WI38 (cell line): ENCODE results near the gene SH3GL1.

ENCODE experiments used
- H3K4me3 ChIP-seq: 2 replicates; pipeline ENCODE4 v1.5.1; 2011; ENCODE audit warnings: low read depth, mild to moderate bottlenecking, control low read depth, low read length
- CTCF ChIP-seq: IDR thresholded peaks from 2 replicates; pipeline ENCODE4 v1.5.1; 2012; ENCODE audit warnings: low read depth, mild to moderate bottlenecking, control low read depth, low read length

Gene SH3GL1

GRCh38 chr19:4363571-4364304 lies 36.6 kb downstream of the SH3GL1 start:
- no peak for TF ChIP-seq CTCF
- no peak overlapping the region for H3K4me3 ChIP-seq

GRCh38 chr19:4362831-4363545 lies 37.4 kb downstream of the SH3GL1 start:
- H3K4me3 ChIP-seq = no peak overlapping the region
- no peak for TF ChIP-seq CTCF

- H3K4me3 ChIP-seq = no peak overlapping the region
- no peak for TF ChIP-seq CTCF
These were observed 38.1 kb downstream of the SH3GL1 start for GRCh38 chr19:4362101-4362828.

- no peak overlapping the region for H3K4me3 ChIP-seq
- TF ChIP-seq CTCF = no peak
These were observed 38.9 kb downstream of the SH3GL1 start for GRCh38 chr19:4361152-4362046.

GRCh38 chr19:4360641-4361151 lies 39.7 kb downstream of the SH3GL1 start:
- TF ChIP-seq CTCF = no peak
- H3K4me3 ChIP-seq = no peak overlapping the region

GRCh38 chr19:4360081-4360569 lies 40.2 kb downstream of the SH3GL1 start:
- TF ChIP-seq CTCF = no peak
- no peak overlapping the region for H3K4me3 ChIP-seq
